ENCODE measurements around the gene BMERB1. TPM values are rescaled to one million over a fixed set of nuclear protein-coding genes. Genes with fewer than 3 reads are reported as not detected.

BMERB1 gene
- total RNA-seq, 1 donor from 2014 or later = 10.6 TPM

- no peaks in the 10 kb centered on the region for H3K36me3 Mint-ChIP-seq (ENCODE audit: low read depth)
- H3K4me1 Mint-ChIP-seq (ENCODE audit: low read depth) = peaks cover 30% of the 10 kb centered on the region
- H3K27ac Mint-ChIP-seq = no peak overlapping the region
- no peak overlapping the region for H3K4me3 Mint-ChIP-seq (ENCODE audit: low read depth)
- intact Hi-C loops (cut with micrococcal nuclease) = no loop called here
- no peaks in the 10 kb centered on the region for H3K27me3 Mint-ChIP-seq (ENCODE audit: low read depth)
- H3K9me3 Mint-ChIP-seq = no peaks in the 10 kb centered on the region
- no peak for DNase-seq (ENCODE audit: low spot score)
Observed at GRCh38 chr16:15511759-15512487, 77.5 kb downstream of the BMERB1 start.

GRCh38 chr16:15513156-15513555, 78.8 kb downstream of the BMERB1 start:
- Mint-ChIP-seq H3K4me1 (ENCODE audit: low read depth) (peaks cover 23% of the 10 kb centered on the region), H3K27me3 (ENCODE audit: low read depth) (no peaks in the 10 kb centered on the region), H3K27ac (no peak overlapping the region), H3K36me3 (ENCODE audit: low read depth) (no peaks in the 10 kb centered on the region), H3K9me3 (no peaks in the 10 kb centered on the region), H3K4me3 (ENCODE audit: low read depth) (no peak overlapping the region)
- no peak for DNase-seq (ENCODE audit: low spot score)
- intact Hi-C loops (cut with micrococcal nuclease) = no loop called here

- intact Hi-C loops (cut with micrococcal nuclease) = no loop called here
- no peaks in the 10 kb centered on the region for H3K9me3 Mint-ChIP-seq
- DNase-seq (ENCODE audit: low spot score) = no peak
Observed at GRCh38 chr16:15515992-15516391, 81.6 kb downstream of the BMERB1 start.

GRCh38 chr16:15516609-15517008, 82.2 kb downstream of the BMERB1 start:
- Mint-ChIP-seq H3K4me3 (ENCODE audit: low read depth) (no peak overlapping the region), H3K9me3 (no peaks in the 10 kb centered on the region), H3K4me1 (ENCODE audit: low read depth) (peaks cover 8% of the 10 kb centered on the region), H3K36me3 (ENCODE audit: low read depth) (no peaks in the 10 kb centered on the region), H3K27me3 (ENCODE audit: low read depth) (no peaks in the 10 kb centered on the region), H3K27ac (no peak overlapping the region)
- DNase-seq (ENCODE audit: low spot score) = no peak
- intact Hi-C loops (cut with micrococcal nuclease) = no loop called here

More at GRCh38 chr16:15515992-15516391, 81.6 kb downstream of the BMERB1 start:
- H3K4me3 Mint-ChIP-seq (ENCODE audit: low read depth) = no peak overlapping the region
- H3K27ac Mint-ChIP-seq = no peak overlapping the region
- H3K4me1 Mint-ChIP-seq (ENCODE audit: low read depth) = peaks cover 8% of the 10 kb centered on the region
- H3K36me3 Mint-ChIP-seq (ENCODE audit: low read depth) = no peaks in the 10 kb centered on the region
- H3K27me3 Mint-ChIP-seq (ENCODE audit: low read depth) = no peaks in the 10 kb centered on the region

- Mint-ChIP-seq H3K27ac (no peak overlapping the region), H3K9me3 (no peaks in the 10 kb centered on the region), H3K4me3 (ENCODE audit: low read depth) (no peak overlapping the region), H3K27me3 (ENCODE audit: low read depth) (no peaks in the 10 kb centered on the region), H3K36me3 (ENCODE audit: low read depth) (no peaks in the 10 kb centered on the region), H3K4me1 (ENCODE audit: low read depth) (peaks cover 9% of the 10 kb centered on the region)
- intact Hi-C loops (cut with micrococcal nuclease) = no loop called here
- no peak for DNase-seq (ENCODE audit: low spot score)
Observed at GRCh38 chr16:15517743-15518377, 83.5 kb downstream of the BMERB1 start.

GRCh38 chr16:15518381-15519351, 84.3 kb downstream of the BMERB1 start:
- intact Hi-C loops (cut with micrococcal nuclease) = no loop called here
- H3K36me3 Mint-ChIP-seq (ENCODE audit: low read depth) = no peaks in the 10 kb centered on the region
- H3K9me3 Mint-ChIP-seq = no peaks in the 10 kb centered on the region
- no peak overlapping the region for H3K4me3 Mint-ChIP-seq (ENCODE audit: low read depth)
- peaks cover 15% of the 10 kb centered on the region for H3K4me1 Mint-ChIP-seq (ENCODE audit: low read depth)
- H3K27me3 Mint-ChIP-seq (ENCODE audit: low read depth) = no peaks in the 10 kb centered on the region
- DNase-seq (ENCODE audit: low spot score) = no peak
- H3K27ac Mint-ChIP-seq = no peak overlapping the region

GRCh38 chr16:15519790-15520189, 85.4 kb downstream of the BMERB1 start:
- peaks cover 15% of the 10 kb centered on the region for H3K4me1 Mint-ChIP-seq (ENCODE audit: low read depth)
- intact Hi-C loops (cut with micrococcal nuclease) = no loop called here
- H3K27ac Mint-ChIP-seq = no peak overlapping the region
- H3K36me3 Mint-ChIP-seq (ENCODE audit: low read depth) = no peaks in the 10 kb centered on the region
- H3K9me3 Mint-ChIP-seq = no peaks in the 10 kb centered on the region
- DNase-seq (ENCODE audit: low spot score) = no peak
- H3K4me3 Mint-ChIP-seq (ENCODE audit: low read depth) = no peak overlapping the region
- no peaks in the 10 kb centered on the region for H3K27me3 Mint-ChIP-seq (ENCODE audit: low read depth)

- H3K9me3 Mint-ChIP-seq = no peaks in the 10 kb centered on the region
- DNase-seq (ENCODE audit: low spot score) = no peak
- H3K27me3 Mint-ChIP-seq (ENCODE audit: low read depth) = no peaks in the 10 kb centered on the region
- intact Hi-C loops (cut with micrococcal nuclease) = no loop called here
- no peak overlapping the region for H3K4me3 Mint-ChIP-seq (ENCODE audit: low read depth)
- H3K36me3 Mint-ChIP-seq (ENCODE audit: low read depth) = no peaks in the 10 kb centered on the region
- peaks cover 15% of the 10 kb centered on the region for H3K4me1 Mint-ChIP-seq (ENCODE audit: low read depth)
- no peak overlapping the region for H3K27ac Mint-ChIP-seq
Observed at GRCh38 chr16:15521390-15521757, 87.0 kb downstream of the BMERB1 start.

- no peak for DNase-seq (ENCODE audit: low spot score)
- Mint-ChIP-seq H3K9me3 (no peaks in the 10 kb centered on the region), H3K36me3 (ENCODE audit: low read depth) (no peaks in the 10 kb centered on the region), H3K4me1 (ENCODE audit: low read depth) (peaks cover 15% of the 10 kb centered on the region), H3K27ac (no peak overlapping the region), H3K27me3 (ENCODE audit: low read depth) (no peaks in the 10 kb centered on the region), H3K4me3 (ENCODE audit: low read depth) (no peak overlapping the region)
- intact Hi-C loops (cut with micrococcal nuclease) = no loop called here
Observed at GRCh38 chr16:15521758-15522509, 87.5 kb downstream of the BMERB1 start.

- Mint-ChIP-seq H3K27me3 (ENCODE audit: low read depth) (no peaks in the 10 kb centered on the region), H3K36me3 (ENCODE audit: low read depth) (no peaks in the 10 kb centered on the region), H3K4me3 (ENCODE audit: low read depth) (no peak overlapping the region), H3K4me1 (ENCODE audit: low read depth) (peaks cover 15% of the 10 kb centered on the region), H3K27ac (no peak overlapping the region), H3K9me3 (no peaks in the 10 kb centered on the region)
- DNase-seq (ENCODE audit: low spot score) = no peak
- intact Hi-C loops (cut with micrococcal nuclease) = no loop called here
Observed at GRCh38 chr16:15523092-15523541, 88.7 kb downstream of the BMERB1 start.

GRCh38 chr16:15523939-15524338, 89.6 kb downstream of the BMERB1 start:
- Mint-ChIP-seq H3K27me3 (ENCODE audit: low read depth) (no peaks in the 10 kb centered on the region), H3K4me3 (ENCODE audit: low read depth) (no peak overlapping the region), H3K36me3 (ENCODE audit: low read depth) (no peaks in the 10 kb centered on the region), H3K9me3 (no peaks in the 10 kb centered on the region), H3K27ac (no peak overlapping the region), H3K4me1 (ENCODE audit: low read depth) (peaks cover 15% of the 10 kb centered on the region)
- intact Hi-C loops (cut with micrococcal nuclease) = no loop called here
- DNase-seq (ENCODE audit: low spot score) = no peak

GRCh38 chr16:15524966-15525365, 90.6 kb downstream of the BMERB1 start:
- no peaks in the 10 kb centered on the region for H3K9me3 Mint-ChIP-seq
- intact Hi-C loops (cut with micrococcal nuclease) = no loop called here
- DNase-seq (ENCODE audit: low spot score) = no peak
- H3K27me3 Mint-ChIP-seq (ENCODE audit: low read depth) = no peaks in the 10 kb centered on the region
- H3K4me3 Mint-ChIP-seq (ENCODE audit: low read depth) = no peak overlapping the region
- H3K36me3 Mint-ChIP-seq (ENCODE audit: low read depth) = no peaks in the 10 kb centered on the region
- H3K4me1 Mint-ChIP-seq (ENCODE audit: low read depth) = peaks cover 15% of the 10 kb centered on the region
- H3K27ac Mint-ChIP-seq = no peak overlapping the region

All from activated T-helper 2 cell treated with anti-CD3 and anti-CD28 coated beads, Interferon-gamma antibody, Interleukin-2, Interleukin-4, amounts not matched to agents 10 μg/mL and 5 μg/mL and 100 μg/mL, durations not matched to agents 14 hours and 24 hours and 36 hours (primary cell).